IPS-15b (cell line): Measurements from ENCODE around the gene LGMN.
A peak's percentile ranks its signal among the peaks of the same experiment; 100 is the strongest.
"Not testable (repeated sequence)": the region's sequence is repeated elsewhere in the genome, so short reads cannot be mapped to it uniquely, and the experiment has no call there.

Source experiments
- H3K27me3 ChIP-seq: one replicate; pipeline ENCODE4 v1.6.1; 2013; ENCODE audit warnings: low read length; ENCODE audit not compliant: control insufficient read depth, insufficient read depth
- H3K36me3 ChIP-seq: one replicate; pipeline ENCODE4 v1.6.1; 2013; ENCODE audit warnings: low read length; ENCODE audit not compliant: control insufficient read depth, insufficient read depth
- H3K4me1 ChIP-seq: one replicate; pipeline ENCODE4 v1.6.1; 2013; ENCODE audit warnings: mild to moderate bottlenecking, low read length; ENCODE audit not compliant: control insufficient read depth, insufficient read depth
- H3K4me3 ChIP-seq: one replicate; pipeline ENCODE4 v1.5.1; 2013; ENCODE audit warnings: low read depth, low read length
- H3K9ac ChIP-seq: one replicate; pipeline ENCODE4 v1.6.1; 2013; ENCODE audit warnings: low read depth, mild to moderate bottlenecking, low read length
- H3K9me3 ChIP-seq: one replicate; pipeline ENCODE4 v1.6.1; 2013; ENCODE audit warnings: mild to moderate bottlenecking, low read length; ENCODE audit not compliant: control insufficient read depth, insufficient read depth

LGMN gene

DNA sequence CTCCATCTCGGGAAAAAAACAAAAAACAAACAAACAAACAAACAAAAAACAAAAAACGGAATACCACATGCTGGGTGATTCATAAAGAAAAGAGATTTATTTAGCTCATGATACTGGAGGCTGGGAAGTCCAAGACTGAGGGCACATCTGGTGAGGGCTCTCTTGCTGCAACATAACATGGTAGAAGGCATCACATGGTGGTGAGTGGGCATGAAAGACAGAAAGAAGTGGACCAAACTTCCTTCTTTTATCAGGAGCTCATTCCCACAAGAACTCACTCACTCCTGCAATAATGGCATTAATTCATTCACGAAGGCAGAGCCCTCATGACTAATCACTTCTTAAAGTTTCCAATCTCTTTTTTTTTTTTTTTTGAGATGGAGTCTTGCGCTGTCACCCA lies 8.0 kb upstream of the LGMN start:
- no peak overlapping the region for H3K9ac ChIP-seq
- no peaks in the 10 kb centered on the region for H3K9me3 ChIP-seq
- no peaks in the 10 kb centered on the region for H3K36me3 ChIP-seq
- no peak overlapping the region for H3K4me3 ChIP-seq
- H3K27me3 ChIP-seq = no peaks in the 10 kb centered on the region
- H3K4me1 ChIP-seq = no peaks in the 10 kb centered on the region

DNA sequence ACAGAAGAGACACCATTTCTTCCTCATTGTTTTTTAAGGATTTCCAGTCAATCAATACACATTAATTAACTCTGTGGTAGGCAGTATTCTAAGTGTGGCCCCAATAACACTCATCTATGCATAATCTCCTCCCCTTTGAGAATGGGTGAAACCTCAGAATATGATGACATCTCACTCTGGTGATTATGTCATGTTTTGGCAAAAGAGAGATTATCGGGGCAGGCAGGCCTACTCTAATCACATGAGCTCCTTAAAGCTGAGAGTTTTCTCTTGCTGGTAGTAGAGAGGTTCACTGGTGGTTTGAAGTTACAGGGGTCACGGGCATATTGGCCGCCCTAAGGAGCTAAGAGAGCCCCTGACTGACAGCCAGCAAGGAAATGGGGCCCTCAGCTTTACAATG lies 7.1 kb upstream of the LGMN start:
- Histone ChIP-seq H3K36me3 (no peaks in the 10 kb centered on the region), H3K9me3 (no peaks in the 10 kb centered on the region), H3K27me3 (peaks cover 3% of the 10 kb centered on the region), H3K4me3 (no peak overlapping the region), H3K9ac (no peak overlapping the region), H3K4me1 (no peaks in the 10 kb centered on the region)

GRCh38 chr14:92754966-92755365 lies 6.5 kb upstream of the LGMN start:
- H3K9ac ChIP-seq = no peak overlapping the region
- H3K4me1 ChIP-seq = no peaks in the 10 kb centered on the region
- H3K36me3 ChIP-seq = no peaks in the 10 kb centered on the region
- H3K27me3 ChIP-seq = peaks cover 3% of the 10 kb centered on the region
- H3K4me3 ChIP-seq = no peak overlapping the region
- no peaks in the 10 kb centered on the region for H3K9me3 ChIP-seq

GRCh38 chr14:92753250-92753649 lies 4.8 kb upstream of the LGMN start:
- H3K36me3 ChIP-seq = no peaks in the 10 kb centered on the region
- no peak overlapping the region for H3K9ac ChIP-seq
- no peaks in the 10 kb centered on the region for H3K4me1 ChIP-seq
- H3K4me3 ChIP-seq = no peak overlapping the region
- H3K27me3 ChIP-seq = peaks cover 13% of the 10 kb centered on the region
- no peaks in the 10 kb centered on the region for H3K9me3 ChIP-seq

DNA sequence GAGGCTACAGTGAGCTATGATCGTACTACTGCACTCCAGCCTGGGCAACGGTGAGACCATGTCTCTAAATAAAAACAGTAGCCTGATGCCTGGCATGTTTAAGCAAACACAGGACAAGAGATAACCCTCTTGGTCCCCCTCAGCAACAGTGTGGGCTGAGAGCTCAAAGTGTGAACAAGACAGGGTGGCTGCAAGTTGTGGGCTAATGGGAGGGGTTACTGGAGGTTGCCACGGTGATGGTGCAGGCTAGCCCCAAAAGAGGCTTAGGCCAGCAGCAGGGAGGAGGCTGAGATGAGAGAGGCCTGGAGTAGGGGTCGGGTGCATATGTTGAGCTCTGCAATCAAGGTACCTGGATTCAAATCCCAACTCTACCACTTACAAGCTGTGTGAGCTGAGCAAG lies 3.4 kb upstream of the LGMN start:
- Histone ChIP-seq H3K9me3 (no peaks in the 10 kb centered on the region), H3K36me3 (no peaks in the 10 kb centered on the region), H3K4me1 (no peaks in the 10 kb centered on the region), H3K27me3 (peaks cover 17% of the 10 kb centered on the region), H3K4me3 (no peak overlapping the region), H3K9ac (no peak overlapping the region)

- Histone ChIP-seq H3K27me3 (peaks cover 17% of the 10 kb centered on the region), H3K9ac (no peak overlapping the region), H3K9me3 (no peaks in the 10 kb centered on the region), H3K4me3 (no peak overlapping the region), H3K4me1 (no peaks in the 10 kb centered on the region), H3K36me3 (no peaks in the 10 kb centered on the region)
Measured at GRCh38 chr14:92750994-92751400, 2.6 kb upstream of the LGMN start.

DNA sequence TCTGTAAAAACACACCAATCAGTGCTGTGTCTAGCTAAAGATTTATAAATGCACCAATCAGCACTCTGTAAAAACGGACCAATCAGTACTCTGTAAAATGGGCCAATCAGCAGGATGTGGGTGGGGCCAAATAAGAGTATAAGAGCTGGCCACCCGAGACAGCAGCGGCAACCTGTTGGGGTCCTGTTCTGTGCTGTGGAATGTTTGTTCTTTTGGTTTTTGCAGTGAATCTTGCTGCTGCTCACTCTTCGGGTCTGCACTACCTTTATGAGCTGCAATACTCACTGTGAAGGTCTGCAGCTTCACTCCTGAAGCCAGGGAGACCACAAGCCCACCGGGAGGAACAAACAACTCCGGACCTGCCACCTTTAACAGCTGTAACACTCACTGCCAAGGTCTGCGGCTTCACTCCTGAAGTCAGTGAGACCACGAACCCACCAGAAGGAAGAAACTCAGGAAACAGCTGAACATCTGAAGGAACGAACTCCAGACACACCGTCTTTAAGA lies 1.8 kb upstream of the LGMN start:
- not testable (repeated sequence) for H3K9me3 ChIP-seq, H3K4me3 ChIP-seq, H3K36me3 ChIP-seq, H3K9ac ChIP-seq, H3K4me1 ChIP-seq
- H3K27me3 ChIP-seq = peaks cover 17% of the 10 kb centered on the region

GRCh38 chr14:92747701-92748258 lies 647 bp downstream of the LGMN start:
- Histone ChIP-seq H3K9ac (peak overlapping the region; percentile 87), H3K4me1 (no peaks in the 10 kb centered on the region), H3K4me3 (peak overlapping the region; percentile 92), H3K27me3 (peaks cover 17% of the 10 kb centered on the region), H3K36me3 (no peaks in the 10 kb centered on the region), H3K9me3 (no peaks in the 10 kb centered on the region)

- no peak overlapping the region for H3K9ac ChIP-seq
- H3K4me3 ChIP-seq = no peak overlapping the region
- H3K27me3 ChIP-seq = peaks cover 7% of the 10 kb centered on the region
- no peaks in the 10 kb centered on the region for H3K36me3 ChIP-seq
- H3K4me1 ChIP-seq = no peaks in the 10 kb centered on the region
- no peaks in the 10 kb centered on the region for H3K9me3 ChIP-seq
Measured at GRCh38 chr14:92744198-92744597, 4.2 kb downstream of the LGMN start.

DNA sequence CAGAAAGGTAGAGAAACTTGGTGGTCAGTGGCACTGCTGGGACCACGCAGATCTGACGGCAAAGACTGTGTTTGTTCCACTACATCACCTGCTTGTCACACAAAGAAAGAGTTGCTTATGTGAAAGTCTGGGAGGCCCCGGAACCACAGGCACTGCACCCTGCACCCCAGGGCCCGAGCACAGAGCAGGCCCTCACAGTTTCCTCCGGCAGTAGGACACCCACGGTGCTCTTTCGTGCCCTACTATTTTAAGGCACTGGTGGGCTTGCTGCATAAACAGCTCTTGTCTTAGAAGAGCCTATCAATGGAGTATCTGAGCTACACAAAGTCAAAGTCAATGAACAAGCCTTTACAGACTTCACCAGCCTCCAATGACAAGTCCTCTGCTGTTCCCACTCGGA lies 8.0 kb downstream of the LGMN start:
- Histone ChIP-seq H3K9ac (no peak overlapping the region), H3K4me3 (no peak overlapping the region), H3K4me1 (no peaks in the 10 kb centered on the region)

DNA sequence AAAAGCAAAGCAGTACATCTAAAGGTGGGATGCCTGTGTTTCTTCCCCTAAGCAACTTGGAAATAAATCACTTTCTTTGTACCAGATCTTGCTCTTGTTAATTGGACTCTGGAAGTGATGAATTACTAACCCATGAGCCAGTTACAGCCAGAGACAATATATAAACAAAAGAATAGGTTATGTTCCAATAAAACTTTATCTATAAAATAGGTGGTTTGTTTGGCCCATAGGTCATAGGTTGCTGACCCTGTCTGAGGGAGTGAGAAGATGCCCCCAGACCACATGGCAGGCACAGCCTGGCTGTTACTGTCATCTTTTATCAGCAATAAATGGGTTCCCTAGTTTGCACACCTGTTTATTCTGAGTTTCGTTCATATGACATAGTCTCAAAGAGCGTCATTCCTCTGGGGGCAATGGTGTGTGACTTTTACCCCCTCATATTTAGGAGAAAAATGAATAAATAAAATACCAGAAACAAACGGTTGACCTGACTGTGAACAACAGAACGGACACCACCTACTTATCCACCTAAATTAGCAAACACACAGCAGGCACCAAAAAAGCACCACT lies 10.7 kb downstream of the LGMN start:
- Histone ChIP-seq H3K36me3 (no peaks in the 10 kb centered on the region), H3K9ac (no peak overlapping the region), H3K4me1 (no peaks in the 10 kb centered on the region)

More for the DNA sequence above, 8.0 kb downstream of the LGMN start:
- H3K9me3 ChIP-seq = no peaks in the 10 kb centered on the region
- no peaks in the 10 kb centered on the region for H3K27me3 ChIP-seq
- H3K36me3 ChIP-seq = no peaks in the 10 kb centered on the region

GRCh38 chr14:92737206-92737605 lies 11.2 kb downstream of the LGMN start:
- no peak overlapping the region for H3K4me3 ChIP-seq
- peaks cover 2% of the 10 kb centered on the region for H3K36me3 ChIP-seq
- H3K4me1 ChIP-seq = no peaks in the 10 kb centered on the region
- H3K9ac ChIP-seq = no peak overlapping the region
- H3K9me3 ChIP-seq = no peaks in the 10 kb centered on the region
- no peaks in the 10 kb centered on the region for H3K27me3 ChIP-seq

More for the DNA sequence above, 10.7 kb downstream of the LGMN start:
- Histone ChIP-seq H3K4me3 (no peak overlapping the region), H3K9me3 (no peaks in the 10 kb centered on the region), H3K27me3 (no peaks in the 10 kb centered on the region)
